Stimulated activated CD4-positive, alpha-beta T cell treated with anti-CD3 and anti-CD28 coated beads, Interleukin-1b, Interleukin-23, amount 100 ng/mL, for 4 hours (primary cell): ENCODE data around the gene C5orf24.
"Not testable (repeated sequence)": the region's sequence is repeated elsewhere in the genome, so short reads cannot be mapped to it uniquely, and the experiment has no call there.

Source experiments
- DNase-seq, 2 donors: peaks; one replicate each; pipeline ENCODE4 v3.0.0-alpha.2; 2020; ENCODE audit warnings: low read depth in 2 of 2

The C5orf24 gene

DNA sequence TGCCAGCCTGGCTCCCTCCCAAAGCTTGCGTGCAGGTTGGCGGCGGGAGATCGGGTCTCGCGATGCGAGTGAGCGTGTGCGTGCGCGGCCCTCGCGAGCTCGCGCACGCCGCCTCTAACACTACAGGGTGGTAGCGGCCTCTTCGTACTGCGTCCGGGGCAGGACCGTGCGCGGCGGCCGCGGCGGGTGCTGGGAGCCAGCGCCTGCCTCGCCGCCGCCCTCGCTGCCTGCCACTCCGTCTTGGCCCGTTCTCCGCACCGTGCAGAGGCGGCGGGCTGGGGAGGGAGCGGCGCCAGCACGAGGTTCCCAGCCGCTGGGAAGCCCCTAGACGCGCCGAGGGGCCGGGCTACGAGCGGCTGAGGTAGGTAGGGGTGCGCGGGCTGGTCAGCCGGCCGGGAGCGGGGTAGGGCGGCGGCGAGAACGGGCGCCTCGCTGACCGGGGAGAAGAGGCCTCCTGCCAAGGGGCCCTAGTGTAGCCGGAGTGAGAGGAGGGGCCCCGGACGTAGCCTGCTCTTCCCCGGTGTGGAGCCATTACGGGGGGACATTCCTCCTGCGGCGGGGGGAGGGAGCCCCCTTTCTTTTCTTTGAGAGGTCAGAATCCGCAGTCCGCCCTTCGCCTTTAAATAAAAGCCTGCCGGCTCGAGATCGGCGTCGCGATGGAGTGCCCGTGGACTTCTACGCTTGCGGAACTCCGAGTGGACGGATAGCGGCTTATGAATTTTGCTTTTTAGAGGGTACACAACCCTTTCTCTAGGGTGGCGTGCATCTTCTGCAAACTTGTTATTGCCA, at the start of gene C5orf24:
Gene C5orf24, plus strand, starts transcription at position 117 of the 789 bp plus-strand sequence. CDS start 8,933 bp downstream, outside the sequence.
- DNase-seq, result peak; percentile 84 to 87

DNA sequence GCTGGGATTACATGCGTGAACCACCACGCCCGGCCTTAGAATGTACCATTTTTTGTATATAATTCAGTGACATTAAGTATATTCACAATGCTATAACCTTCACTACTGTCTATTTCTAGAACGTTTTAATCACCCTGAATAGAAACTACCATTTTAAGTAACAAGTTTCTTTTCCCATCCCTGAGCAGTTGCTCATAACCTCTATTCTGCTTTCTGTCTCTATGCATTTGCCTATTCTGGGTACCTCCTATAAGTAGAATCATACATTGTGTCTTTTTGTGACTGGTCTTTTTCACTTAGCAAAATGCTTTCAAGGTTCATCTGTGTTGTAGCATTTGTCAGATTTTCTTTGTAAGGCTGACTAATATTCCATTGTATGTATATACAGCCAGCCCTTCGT, 47.3 kb upstream of the C5orf24 start:
- DNase-seq, result no peak

DNA sequence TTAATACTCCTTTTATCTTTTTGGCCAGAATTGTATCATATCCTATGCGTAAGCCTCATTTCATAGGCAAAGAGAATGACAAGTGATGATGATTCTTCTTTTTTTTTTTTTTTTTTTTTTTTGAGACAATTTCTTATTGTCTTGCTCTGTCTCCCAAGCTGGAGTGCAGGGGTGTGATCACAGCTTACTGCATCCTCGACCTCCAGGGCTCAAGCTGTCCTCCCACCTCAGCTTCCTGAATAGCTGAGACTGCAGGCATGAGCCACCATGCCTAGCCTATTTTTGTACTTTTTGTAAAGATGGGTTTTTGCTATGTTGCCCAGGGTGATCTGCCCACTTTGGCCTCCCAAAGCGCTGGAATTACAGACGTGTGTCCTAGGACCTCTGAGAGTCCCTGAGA, 41.9 kb upstream of the C5orf24 start:
- no peak for DNase-seq

DNA sequence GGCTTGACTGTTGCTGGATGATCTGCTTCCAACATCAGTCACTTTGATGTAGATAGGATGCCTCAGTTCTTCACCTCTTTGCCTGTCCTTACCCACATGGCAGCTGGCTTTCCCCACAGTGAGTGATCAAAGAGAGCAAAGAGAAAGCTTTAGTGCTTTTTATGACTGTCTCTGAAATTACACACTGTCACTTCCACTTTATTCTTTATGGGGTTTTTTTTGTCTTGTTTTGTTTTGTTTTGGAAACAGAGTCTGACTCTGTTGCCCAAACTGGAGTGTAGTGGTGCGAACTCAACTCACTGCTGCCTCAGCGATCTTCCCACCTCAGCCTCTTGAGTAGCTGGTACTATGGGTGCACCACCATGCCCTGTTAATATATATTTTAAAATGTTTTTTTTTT, 32.4 kb upstream of the C5orf24 start:
- DNase-seq, result no peak

DNA sequence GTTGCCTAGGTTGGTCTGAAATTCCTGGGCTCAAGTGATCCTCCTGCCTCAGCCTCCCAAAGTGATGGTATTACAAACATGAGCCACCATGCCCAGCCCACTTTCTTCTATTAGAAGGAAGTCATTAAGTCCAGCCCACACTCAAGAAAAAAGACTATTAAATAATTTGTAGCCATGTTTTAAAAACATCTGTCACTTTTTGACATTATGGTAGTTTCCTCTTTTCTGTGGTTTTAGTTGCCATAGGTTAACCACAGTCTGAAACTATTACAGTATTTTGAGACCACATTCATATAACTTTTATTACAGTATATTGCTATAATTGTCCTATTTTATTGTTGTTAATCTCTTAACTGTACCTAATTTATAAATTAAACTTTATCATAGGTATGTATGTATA, 31.9 kb upstream of the C5orf24 start:
- DNase-seq, result no peak

DNA sequence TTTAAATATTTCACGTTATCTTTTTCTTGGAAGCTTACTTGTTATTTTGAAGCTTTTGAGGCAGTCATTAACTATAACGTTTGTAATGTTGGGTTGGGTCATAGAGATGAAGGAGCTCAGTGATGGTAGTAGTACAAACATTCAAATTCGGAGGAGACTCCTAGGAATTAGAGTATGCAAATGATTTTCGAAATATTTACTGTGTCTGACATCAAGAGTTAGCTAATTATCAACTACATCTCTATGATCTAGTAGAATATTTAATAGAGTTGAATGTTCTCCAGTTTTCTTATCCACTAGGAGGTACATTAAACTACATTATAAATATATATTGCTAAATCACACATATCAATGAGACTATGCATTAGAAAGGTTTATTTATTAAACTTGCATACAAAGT, 28.8 kb upstream of the C5orf24 start:
- DNase-seq, result no peak

DNA sequence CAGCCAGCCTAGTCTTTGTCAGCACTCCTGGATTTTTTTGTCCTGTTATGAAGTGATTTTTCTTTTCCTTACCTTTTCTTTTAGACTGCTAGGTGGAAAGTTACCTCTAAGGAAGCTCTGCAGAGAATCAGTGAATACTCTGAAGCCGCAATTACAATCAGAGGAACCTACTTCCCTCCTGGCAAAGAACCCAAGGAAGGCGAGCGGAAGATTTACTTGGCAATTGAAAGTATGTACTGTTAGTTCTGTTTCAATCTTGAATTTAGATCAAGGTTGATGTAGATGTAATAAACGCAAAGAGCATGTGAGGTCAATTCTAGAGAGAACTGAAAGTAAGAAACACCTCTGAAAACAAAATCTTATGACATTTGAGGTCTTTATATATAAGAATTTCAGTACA, 27.0 kb upstream of the C5orf24 start:
- no peak for DNase-seq

DNA sequence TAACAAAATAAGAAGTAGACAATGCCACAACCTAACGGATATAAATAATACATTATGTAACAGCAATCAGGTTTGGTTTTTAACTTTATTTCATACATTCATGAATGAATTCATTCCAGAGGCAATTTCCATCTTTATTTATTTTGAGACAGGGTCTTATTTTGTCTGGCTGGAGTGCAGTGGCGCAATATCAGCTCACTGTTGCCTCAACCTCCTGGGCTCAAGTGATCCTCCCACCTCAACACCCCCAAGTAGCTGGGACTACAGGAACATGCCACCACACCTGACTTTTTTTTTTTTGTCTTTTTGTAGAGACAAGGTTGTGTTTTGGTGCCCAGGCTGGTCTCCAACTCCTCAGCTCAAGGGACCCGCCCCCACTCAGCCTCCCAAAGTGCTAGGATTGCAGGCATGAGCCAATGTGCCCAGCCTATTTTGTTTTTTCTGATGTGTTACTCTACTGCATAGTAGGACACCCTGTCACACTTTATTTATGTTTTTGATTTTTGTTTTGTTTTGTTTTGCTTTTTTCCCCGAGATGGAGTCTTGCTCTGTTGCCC, 26.3 kb upstream of the C5orf24 start:
- DNase-seq, result no peak

DNA sequence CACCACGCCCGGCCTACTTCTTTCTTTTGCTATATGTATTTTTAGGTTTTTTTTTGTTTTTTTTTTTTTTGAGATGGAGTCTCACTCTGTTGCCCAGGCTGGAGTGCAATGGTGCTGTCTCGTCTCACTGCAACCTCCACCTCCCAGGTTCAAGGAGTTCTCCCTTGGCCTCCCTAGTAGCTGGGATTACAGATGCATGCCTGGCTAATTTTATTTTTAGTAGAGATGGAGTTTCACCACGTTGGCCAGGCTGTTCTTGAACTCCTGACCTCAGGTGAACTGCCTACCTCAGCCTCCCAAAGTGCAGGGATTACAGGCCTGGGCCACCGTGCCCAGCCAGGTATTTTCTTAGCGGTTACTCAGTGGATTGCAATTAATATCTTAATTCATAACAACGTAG, 23.9 kb upstream of the C5orf24 start:
- no peak for DNase-seq

DNA sequence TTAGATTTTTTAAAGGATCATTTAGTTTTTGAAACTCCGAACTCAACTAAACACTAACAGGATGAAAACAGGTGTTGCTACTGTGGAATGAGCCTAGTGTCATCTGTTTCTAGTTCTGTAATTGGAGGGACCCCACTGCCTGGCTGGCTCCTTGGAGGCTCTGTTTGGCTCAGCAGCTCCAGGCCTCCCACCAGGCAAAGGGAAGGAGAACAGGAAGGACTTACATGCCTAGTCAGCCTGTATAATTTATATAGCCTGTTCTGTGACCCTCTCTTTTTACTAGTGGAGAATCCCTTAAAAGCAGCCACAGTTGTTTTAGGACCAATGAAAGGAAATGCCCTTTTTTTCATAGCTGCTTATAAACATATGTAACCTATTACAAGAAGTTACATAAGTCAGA, 21.1 kb upstream of the C5orf24 start:
- DNase-seq, result no peak

DNA sequence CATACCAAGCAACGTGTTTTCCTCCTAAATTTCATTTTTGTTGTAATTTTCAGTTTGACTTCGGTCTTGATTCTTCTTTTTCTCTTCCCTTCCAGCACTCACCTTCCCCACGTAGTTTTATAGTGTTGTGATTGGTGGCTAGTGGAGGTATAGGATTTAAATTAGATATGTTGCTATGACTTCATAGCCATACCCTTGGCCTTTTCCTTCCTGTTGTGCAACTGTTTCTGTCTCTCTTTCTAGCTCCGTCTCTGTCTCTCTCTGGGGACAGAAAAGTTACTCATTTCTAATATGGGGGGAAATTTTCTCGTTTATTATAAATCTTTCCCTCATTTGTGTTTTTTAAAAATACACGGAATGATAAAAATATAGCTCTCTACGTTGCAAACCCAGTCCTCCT, 20.6 kb upstream of the C5orf24 start:
- DNase-seq, result no peak

DNA sequence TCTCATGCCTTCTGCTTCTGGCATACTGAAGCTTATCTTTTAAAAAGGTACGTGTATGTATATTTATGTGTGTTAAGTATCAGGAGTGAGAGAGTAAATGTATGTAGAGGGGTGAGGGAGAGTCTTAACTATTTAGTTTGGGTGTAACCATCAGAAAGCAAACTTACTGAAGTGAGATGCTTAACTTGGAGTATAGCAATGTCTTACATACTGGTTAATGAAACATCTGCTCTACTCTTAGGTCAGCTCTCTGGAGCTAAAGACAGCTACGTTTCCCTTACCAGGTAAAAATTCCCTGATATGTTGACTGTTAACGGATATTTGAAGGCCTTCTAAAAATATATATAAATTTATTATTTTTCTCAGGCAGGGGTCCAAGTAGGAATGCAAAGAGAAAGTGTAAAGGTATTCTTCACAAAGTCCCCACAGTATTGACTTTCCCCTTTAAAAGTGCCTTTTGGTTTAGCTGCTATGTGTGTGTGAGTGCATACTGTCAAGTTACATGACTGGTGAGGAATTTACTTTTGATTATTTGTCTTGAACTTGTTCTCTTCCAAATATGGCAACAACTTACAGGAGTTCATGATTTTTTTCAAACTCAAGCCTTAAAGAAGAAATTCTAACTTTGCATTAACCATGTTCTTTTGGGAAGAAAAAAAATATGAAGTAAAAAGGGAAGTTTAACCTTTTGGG, 12.3 kb upstream of the C5orf24 start:
- DNase-seq, result no peak

DNA sequence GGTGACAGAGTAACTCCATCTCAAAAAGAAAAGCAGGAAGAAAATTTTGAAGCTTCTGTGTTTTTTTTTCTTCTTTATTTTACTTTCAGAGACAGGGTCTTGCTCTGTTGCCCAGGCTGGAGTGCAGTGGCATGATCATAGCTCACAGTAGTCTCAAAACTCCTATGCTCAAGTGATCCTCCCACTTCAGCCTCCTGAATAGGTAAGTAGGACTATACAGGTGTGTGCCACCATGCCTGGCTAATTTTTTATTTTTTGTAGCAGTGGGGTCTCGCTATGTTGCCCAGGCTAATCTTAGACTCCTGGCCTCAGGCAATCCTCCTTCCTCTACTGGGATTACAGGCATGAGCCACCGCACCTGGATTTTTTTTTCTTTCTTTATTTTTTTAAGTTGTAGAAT, 10.1 kb upstream of the C5orf24 start:
- no peak for DNase-seq

DNA sequence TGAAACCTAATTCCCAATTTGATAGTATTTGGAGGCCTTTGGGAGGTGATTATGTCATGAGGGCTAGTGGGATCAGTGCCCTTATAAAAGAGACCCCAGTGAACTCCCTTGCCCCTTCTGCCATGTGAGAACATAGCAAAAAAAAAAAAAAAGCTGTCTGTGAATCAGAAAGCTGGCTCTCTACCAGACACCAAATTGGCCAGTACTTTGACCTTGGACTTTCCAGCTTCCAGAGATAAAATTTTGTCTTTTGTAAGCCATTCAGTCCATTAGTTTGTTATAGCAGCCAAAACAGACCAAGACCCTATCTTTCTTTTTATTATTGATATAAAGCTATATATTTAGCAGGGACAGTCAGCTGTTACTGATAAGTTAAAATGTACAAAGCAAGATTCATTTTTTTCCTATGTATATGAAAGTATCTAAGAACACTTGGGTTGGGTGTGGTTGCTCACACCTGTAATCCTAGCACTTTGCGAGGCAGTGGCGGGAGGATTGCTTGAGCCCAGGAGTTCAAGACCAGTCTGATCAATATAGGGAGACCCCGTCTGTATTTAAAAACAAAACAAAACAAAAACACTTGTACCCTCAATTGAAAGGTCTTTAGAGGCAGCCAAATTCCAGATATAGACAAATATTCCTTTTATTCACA, 8.1 kb upstream of the C5orf24 start:
- no peak for DNase-seq

DNA sequence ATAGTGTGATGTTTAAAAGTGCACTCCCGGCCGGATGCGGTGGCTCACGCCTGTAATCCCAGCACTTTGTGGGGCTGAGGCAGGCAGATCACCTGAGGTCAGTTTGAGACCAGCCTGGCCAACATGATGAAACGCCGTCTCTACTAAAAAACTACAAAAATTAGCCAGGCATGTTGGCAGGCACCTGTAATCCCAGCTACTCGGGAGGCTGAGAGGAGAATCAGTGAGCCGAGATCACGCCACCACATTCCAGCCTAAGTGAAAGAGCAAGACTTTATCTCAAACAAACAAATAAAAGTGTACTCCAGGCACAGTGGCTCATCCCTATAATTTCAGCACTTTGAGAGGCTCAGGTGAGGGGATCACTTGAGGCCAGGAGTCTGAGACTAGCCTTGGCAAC, 7.4 kb upstream of the C5orf24 start:
- DNase-seq, result not testable (repeated sequence)

DNA sequence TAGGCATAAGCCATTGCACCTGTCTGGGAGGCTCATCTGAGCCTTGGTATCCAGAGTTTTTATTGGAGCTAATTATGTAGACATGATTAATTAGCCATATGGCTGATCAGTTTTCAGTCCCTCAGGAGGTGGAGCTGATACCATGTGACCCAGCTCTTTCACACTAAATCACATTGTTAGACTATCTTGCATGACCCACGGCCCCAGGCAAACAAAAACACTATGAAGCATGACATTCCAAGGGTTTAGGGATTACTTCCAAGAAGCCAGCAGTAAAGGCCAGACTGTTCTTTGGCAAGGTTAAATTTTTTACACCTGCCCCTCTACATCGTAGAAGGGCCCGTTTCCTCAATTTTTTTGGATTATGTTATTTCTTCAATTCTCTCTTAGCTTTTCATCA, 5.0 kb upstream of the C5orf24 start:
- no peak for DNase-seq

DNA sequence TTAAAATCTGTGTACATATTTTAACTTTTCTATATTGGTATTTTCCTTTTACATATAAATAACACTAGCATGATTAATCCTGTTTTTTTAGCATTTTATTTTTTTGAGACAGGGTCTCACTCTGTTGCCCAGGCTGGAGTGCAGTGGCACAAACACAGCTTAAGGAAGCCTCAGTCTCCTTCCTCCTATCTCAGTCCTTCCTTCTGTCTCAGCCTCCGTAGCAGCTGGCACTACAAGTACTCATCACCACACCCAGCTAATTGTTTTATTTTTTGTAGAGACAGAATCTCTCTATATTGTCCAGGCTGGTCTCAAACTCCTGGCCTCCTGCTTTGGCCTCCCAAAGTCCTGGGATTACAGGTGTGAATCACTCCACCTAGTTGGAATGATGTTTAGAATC, 1.5 kb upstream of the C5orf24 start:
- no peak for DNase-seq

DNA sequence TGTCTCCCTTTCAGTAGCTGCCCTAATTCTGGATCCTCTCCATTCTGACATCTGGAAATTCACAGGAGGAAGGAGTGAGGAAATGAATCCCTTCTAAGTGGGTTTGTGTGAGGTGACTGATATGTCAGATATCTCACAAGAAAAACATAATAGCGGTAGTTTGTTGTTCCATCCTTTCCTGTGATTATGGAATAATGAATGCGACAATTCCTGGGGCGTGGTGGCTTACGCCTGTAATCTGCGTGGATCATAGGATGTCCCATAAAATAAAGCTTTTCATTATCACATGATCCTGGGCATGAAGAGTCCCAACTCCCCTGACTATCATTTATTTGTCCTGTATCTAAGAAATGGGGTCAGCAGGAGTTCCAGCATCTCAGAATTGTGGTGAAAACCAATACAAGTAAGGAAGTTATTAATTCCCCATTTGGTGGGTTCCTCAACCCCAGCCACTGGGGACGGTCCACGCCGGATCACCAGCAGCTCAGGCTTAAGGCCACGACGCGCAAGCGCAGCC, 375 bp upstream of the C5orf24 start:
- no peak for DNase-seq

DNA sequence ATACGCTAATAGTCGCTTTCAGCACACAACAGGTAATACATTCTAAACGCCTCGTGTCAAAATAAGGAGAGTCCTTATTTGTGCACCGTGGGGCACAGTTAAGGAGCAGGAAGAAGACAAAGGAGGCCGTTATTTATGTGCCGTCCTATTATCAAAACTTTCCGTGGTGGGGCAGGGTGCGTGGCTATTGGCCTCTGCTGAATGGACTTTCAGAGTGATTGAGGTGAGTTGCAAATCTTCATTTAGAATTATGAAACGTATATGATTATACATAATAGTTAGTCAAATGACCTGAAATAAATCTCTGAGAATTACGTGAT, 833 bp downstream of the C5orf24 start:
- DNase-seq, result peak in 1 of 2 donors; percentile 7

DNA sequence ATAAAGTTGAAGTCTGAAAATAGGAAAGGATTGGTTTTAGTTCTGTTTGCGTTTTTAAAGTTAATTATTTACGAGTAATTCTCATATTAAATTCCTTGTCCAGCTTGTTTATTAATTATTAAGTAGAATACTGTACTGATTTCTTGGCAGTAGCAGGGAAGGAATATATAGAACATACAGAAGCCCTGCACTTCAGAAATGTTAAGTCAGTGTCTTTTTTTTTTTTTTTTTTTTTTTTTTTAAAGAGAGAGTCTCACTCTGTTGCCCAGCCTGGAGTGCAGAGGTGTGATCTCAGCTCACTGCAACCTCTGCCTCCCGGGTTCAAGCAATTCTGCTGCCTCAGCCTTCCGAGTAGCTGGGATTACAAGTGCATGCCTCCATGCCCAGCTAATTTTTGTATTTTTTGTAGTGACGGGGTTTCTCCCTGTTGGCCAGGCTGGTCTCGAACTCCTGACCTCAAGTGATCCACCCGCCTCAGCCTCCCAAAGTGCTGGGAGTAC, 3.7 kb downstream of the C5orf24 start:
- not testable (repeated sequence) for DNase-seq

DNA sequence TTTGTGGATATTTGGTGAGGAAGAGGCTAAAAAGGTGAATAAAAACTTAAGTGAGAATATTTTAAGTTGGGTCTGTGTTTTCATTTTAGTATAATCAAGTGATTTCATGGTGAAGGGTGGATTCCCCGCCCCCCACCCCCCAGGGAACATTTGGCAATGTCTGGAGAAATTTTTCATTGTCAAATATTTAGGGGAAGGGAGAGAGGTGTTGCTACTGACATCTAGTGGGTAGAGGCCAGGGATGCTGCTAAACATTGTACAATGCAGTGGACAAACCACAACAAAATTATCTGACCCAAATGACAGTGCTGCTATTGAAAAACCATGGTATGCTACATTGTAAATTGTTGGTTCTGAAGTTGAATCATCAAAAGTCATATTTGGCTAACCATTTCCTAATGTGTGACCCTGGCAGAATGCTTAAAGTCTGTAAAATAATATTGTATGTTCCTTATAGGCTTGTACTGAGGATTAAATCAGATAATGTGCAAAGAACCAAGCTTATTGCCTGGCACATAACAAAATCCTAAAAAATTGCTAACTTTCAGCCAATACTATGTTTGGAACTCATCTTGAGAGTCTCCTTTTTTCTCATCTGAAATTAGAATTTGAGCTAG, 5.6 kb downstream of the C5orf24 start:
- no peak for DNase-seq

DNA sequence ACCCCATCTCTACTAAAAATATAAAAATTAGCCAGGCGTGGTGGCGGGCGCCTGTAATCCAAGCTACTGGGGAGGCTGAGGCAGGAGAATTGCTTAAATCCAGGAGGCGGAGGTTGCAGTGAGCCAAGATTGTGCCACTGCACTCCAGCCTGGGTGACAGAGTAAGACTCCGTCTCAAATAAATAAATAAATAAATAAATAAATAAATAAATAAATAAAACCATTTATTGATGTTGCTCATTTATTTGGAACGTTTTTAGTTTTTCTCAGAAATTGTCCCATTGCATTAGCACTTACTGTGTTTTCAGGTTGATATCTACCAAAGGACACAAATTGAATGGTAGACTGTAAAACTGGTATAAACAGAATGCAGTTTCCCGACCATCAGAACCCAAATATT, 10.7 kb downstream of the C5orf24 start:
- DNase-seq, result not testable (repeated sequence)
